Measurements from ENCODE around the gene FNDC1. TPM values are rescaled to one million over a fixed set of nuclear protein-coding genes. Genes with fewer than 3 reads are reported as not detected.

The FNDC1 gene
- total RNA-seq, 6 experiments from 2014 or later = 0.02 to 2.7 (median 0.85) TPM

DNA sequence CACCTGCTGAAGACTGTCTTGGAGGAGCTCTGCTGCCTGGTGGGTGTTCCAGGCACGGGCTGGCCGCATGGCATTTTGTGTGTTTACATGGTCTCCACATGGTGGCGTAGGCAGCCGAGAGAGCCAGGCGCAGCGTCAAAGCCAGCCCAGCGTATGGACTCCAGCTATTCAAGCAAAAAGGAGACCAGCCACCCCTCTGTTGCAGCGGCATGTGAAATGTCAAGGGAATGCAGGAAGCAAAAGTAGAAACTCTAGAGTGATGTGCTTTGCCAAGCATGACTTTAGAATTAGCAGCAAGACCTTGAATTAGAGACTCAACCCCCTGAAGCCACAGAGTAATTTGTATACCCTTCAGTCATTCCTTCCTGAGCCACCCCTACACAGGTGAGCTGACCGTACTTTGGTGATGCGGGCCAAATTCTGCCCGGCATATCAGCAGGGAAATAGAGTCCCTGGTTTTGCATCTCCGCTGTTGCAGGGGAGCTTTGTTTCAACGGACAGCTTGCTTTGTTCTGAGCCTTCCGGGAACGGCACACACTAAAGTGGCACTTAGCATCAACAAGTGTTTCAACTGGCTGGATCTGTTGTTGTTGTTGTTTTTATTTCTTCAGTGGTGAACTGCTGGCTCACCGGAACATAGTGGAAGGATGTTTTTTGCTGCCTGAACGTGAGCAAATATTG lies 48.5 kb downstream of the FNDC1 start:
- ATAC-seq = peak; percentile 76 to 90 (median 86)
- WGBS (ENCODE audit: insufficient coverage, low coverage, low lambda C conversion rate, missing lambda C conversion rate) = 44% methylated on average over 11 of the region's 17 CpGs
- no peak overlapping the region for H3K27ac ChIP-seq
- H3K36me3 ChIP-seq = no peaks in the 10 kb centered on the region
- intact Hi-C loops (cut with DNase I) = no loop called here
- DNase-seq = peak in 2 of 3 donors; percentile 52 to 54
- no peaks in the 10 kb centered on the region for H3K27me3 ChIP-seq
- no peak overlapping the region for H3K4me3 ChIP-seq
- no peaks in the 10 kb centered on the region for H3K9me3 ChIP-seq
- H3K4me1 ChIP-seq = no peaks in the 10 kb centered on the region
- TF ChIP-seq POLR2A (IDR thresholded peaks at IDR 0.05) = no peak
- TF ChIP-seq, protein P1, sequence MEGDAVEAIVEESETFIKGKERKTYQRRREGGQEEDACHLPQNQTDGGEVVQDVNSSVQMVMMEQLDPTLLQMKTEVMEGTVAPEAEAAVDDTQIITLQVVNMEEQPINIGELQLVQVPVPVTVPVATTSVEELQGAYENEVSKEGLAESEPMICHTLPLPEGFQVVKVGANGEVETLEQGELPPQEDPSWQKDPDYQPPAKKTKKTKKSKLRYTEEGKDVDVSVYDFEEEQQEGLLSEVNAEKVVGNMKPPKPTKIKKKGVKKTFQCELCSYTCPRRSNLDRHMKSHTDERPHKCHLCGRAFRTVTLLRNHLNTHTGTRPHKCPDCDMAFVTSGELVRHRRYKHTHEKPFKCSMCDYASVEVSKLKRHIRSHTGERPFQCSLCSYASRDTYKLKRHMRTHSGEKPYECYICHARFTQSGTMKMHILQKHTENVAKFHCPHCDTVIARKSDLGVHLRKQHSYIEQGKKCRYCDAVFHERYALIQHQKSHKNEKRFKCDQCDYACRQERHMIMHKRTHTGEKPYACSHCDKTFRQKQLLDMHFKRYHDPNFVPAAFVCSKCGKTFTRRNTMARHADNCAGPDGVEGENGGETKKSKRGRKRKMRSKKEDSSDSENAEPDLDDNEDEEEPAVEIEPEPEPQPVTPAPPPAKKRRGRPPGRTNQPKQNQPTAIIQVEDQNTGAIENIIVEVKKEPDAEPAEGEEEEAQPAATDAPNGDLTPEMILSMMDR (IDR thresholded peaks at IDR 0.05) = peak in 3 of 4 donors; percentile 35 to 55 (median 43)

DNA sequence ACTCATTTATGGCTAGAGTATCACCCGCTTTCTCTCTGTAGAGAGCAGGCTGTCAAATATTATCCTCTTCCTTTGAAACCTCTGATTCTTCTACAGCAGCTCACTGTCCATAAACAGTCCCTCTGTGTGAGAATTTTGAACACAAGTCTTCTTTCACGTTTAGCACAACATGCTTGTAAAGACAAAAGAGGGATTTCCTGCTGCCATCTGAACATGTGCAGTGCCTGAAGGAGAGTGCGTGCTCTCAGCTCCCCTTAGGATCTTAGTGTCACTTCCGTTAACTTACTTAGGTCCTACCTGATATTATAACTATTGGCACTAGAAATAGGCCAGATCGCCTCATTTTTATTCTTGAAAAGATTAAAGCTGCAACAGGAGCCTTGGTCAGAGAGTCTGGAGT lies 50.9 kb downstream of the FNDC1 start:
- intact Hi-C loops (cut with DNase I) = no loop called here
- DNase-seq (no peak), ATAC-seq (no peak)
- Histone ChIP-seq H3K9me3 (no peaks in the 10 kb centered on the region), H3K4me1 (no peaks in the 10 kb centered on the region), H3K36me3 (no peaks in the 10 kb centered on the region), H3K27ac (no peak overlapping the region), H3K4me3 (no peak overlapping the region), H3K27me3 (no peaks in the 10 kb centered on the region)
- 63% methylated on average over 5 of the region's 5 CpGs for WGBS (ENCODE audit: insufficient coverage, low coverage, low lambda C conversion rate, missing lambda C conversion rate)
- TF ChIP-seq POLR2A (IDR thresholded peaks at IDR 0.05) = no peak
- TF ChIP-seq, protein P1 (IDR thresholded peaks at IDR 0.05) = no peak

DNA sequence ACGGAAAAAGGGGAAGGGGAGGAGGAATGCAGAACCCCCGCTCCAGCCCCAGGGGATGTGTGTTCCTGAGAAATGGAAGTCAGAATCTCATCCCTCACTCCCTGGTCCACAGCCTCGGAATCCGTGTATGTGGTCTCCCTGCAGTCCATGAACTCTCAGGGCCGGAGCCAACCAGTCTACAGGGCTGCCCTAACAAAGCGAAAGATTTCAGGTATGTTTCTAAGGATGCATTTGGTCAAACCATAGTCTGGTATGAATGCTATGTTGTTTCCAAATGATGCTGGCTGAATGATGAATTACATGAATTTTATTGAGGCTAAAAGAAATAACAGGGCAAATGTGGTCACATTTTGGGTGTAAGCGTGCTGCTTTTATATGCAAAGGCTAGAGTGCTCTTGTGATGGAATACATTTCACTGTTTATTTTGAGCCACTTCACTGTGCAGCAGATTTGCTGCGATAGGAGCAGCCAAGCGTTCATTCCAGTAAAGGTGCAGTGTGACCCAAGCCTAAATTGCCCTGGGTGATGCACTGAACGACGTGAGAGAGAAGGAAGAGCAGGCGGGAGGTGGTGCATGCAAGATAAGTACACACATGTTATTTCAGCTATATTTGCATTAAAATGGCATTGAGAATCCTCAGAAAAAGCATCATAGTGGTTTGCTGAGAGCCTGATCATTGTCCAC lies 52.4 kb downstream of the FNDC1 start:
- intact Hi-C loops (cut with DNase I) = no loop called here
- Histone ChIP-seq H3K9me3 (no peaks in the 10 kb centered on the region), H3K4me1 (no peaks in the 10 kb centered on the region), H3K27ac (no peak overlapping the region), H3K36me3 (no peaks in the 10 kb centered on the region), H3K4me3 (no peak overlapping the region), H3K27me3 (no peaks in the 10 kb centered on the region)
- no peak for DNase-seq
- no peak for ATAC-seq
- WGBS (ENCODE audit: insufficient coverage, low coverage, low lambda C conversion rate, missing lambda C conversion rate) = 63% methylated on average over 10 of the region's 12 CpGs
- TF ChIP-seq, protein P1 (IDR thresholded peaks at IDR 0.05) = no peak
- no peak for TF ChIP-seq POLR2A (IDR thresholded peaks at IDR 0.05)

DNA sequence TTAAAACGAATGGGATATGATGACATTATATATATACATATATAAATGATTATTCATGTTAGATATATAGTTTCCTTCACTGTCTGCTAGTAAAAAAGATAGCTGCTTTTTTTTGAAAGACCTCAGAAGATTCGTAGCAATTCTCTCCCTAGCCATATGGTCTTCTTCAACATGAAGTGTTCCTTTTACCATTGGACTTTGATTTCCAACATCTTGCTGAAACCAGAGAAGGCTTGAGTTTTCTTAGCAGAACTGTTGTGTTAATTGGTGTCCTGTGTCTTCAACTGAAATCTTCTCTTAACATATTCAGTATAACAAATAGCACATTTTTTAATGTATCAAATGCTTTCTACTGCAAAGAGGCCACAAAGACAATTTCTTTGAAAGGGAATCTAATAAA lies 55.3 kb downstream of the FNDC1 start:
- Histone ChIP-seq H3K9me3 (no peaks in the 10 kb centered on the region), H3K36me3 (no peaks in the 10 kb centered on the region), H3K4me3 (no peak overlapping the region), H3K27me3 (no peaks in the 10 kb centered on the region), H3K27ac (no peak overlapping the region), H3K4me1 (no peaks in the 10 kb centered on the region)
- ATAC-seq = no peak
- intact Hi-C loops (cut with DNase I) = no loop called here
- no peak for DNase-seq
- TF ChIP-seq, protein P1 (IDR thresholded peaks at IDR 0.05) = no peak
- no peak for TF ChIP-seq POLR2A (IDR thresholded peaks at IDR 0.05)
- 31% methylated on average over 2 of the region's 2 CpGs for WGBS (ENCODE audit: insufficient coverage, low coverage, low lambda C conversion rate, missing lambda C conversion rate)
